HCT116 (cell line): ENCODE results near the gene CYP21A2. TPM values are rescaled to one million over a fixed set of nuclear protein-coding genes. Genes with fewer than 3 reads are reported as not detected.

Experiments
- ATAC-seq: fragments of 200-7000 bp; cut with Tn5 transposase; 2 replicates; pipeline ENCODE4 v1.9.1; 2020; ENCODE audit warnings: mild to moderate bottlenecking, moderate library complexity
- BruUV-seq: library from RNA; stranded (reverse); fragments of 400-500 nt; replicated peaks from 2 replicates; lab custom pipeline; 2021; lab: Mats Ljungman, UMichigan
- CTCF ChIA-PET: fragments of 300-600 bp; sonication (Branson Sonifier 250); formaldehyde crosslinking; loops from one replicate; lab custom pipeline; 2021; ENCODE audit warnings: antibody characterized with exemption; lab: Charles Lee
- POLR2A ChIA-PET: fragments of 300-600, 350-600 bp; sonication (Branson Sonifier 250); formaldehyde crosslinking; loops from one replicate; lab custom pipeline; 2021; ENCODE audit warnings: antibody characterized with exemption; lab: Charles Lee
- RAD21 ChIA-PET, 2 experiments: fragments of 300-600 bp; sonication (Branson Sonifier 250); formaldehyde crosslinking; loops; one replicate each; lab custom pipeline; 2023; ENCODE audit warnings: low total read pairs in 2 of 2; ENCODE audit not compliant: uncharacterized antibody in 2 of 2, unreplicated experiment in 2 of 2, low non-redundant PET in 1 of 2; lab: Charles Lee
- DNase-seq: peaks from one replicate; pipeline ENCODE4 v3.0.0-alpha.2; 2010; ENCODE audit warnings: low read depth, low spot score
- H2AFZ ChIP-seq: fragments of 200-600 bp; shearing (Covaris generic), sonication (generic); 2 replicates; pipeline ENCODE4 v1.6.1; 2017; ENCODE audit warnings: low read depth, mixed run types, mixed read lengths, antibody characterized with exemption, low read length; ENCODE audit not compliant: poor library complexity, severe bottlenecking
- H3K27ac ChIP-seq: 2 replicates; pipeline ENCODE4 v1.5.1; 2012; ENCODE audit warnings: low read depth, low read length
- H3K27me3 ChIP-seq: fragments of 200-600 bp; sonication (generic); 2 replicates; pipeline ENCODE4 v1.6.1; 2016; ENCODE audit warnings: mixed run types, low read length, mixed read lengths; ENCODE audit not compliant: insufficient read depth
- H3K36me3 ChIP-seq, 2 experiments: fragments of 200-500 bp in 1 of 2; fragments of 200-600 bp in 1 of 2; sonication (Bioruptor generic) in 1 of 2; sonication (generic) in 1 of 2; 2 replicates each; pipeline versions ENCODE4 v1.5.1 to v1.6.1; 2014 to 2016; ENCODE audit warnings: low read length in 2 of 2, inconsistent platforms in 1 of 2, mixed read lengths in 1 of 2, mixed run types in 1 of 2; ENCODE audit not compliant: insufficient read depth in 2 of 2, control insufficient read depth in 1 of 2
- H3K4me1 ChIP-seq, 2 experiments: fragments of 200-600 bp in 1 of 2; sonication (generic) in 1 of 2; 2 replicates each; pipeline versions ENCODE4 v1.5.1 to v1.6.1; 2012 to 2017; ENCODE audit warnings: low read length in 2 of 2, inconsistent platforms in 1 of 2, mild to moderate bottlenecking in 1 of 2, mixed read lengths in 1 of 2, mixed run types in 1 of 2, moderate library complexity in 1 of 2; ENCODE audit not compliant: insufficient read depth in 2 of 2, control insufficient read depth in 1 of 2
- H3K4me2 ChIP-seq: fragments of 200-600 bp; sonication (generic); 2 replicates; pipeline ENCODE4 v1.6.1; 2017; ENCODE audit warnings: mixed run types, low read length, mixed read lengths
- H3K4me3 ChIP-seq, 2 experiments: fragments of 200-600 bp in 1 of 2; sonication (generic) in 1 of 2; replicated peaks in 1 of 2; 2 replicates each; pipeline ENCODE4 v1.5.1; 2011 to 2016; ENCODE audit warnings: low read length in 2 of 2, control low read depth in 1 of 2, low read depth in 1 of 2, mild to moderate bottlenecking in 1 of 2, mixed read lengths in 1 of 2, mixed run types in 1 of 2
- H3K79me2 ChIP-seq: fragments of 200-600 bp; sonication (generic); 2 replicates; pipeline ENCODE4 v1.6.1; 2017; ENCODE audit warnings: mild to moderate bottlenecking, mixed run types, low read length, moderate library complexity, mixed read lengths; ENCODE audit not compliant: insufficient read depth
- H3K9ac ChIP-seq: fragments of 200-600 bp; sonication (generic); 2 replicates; pipeline ENCODE4 v1.6.1; 2016; ENCODE audit warnings: low read length, mixed read lengths
- H3K9me2 ChIP-seq: fragments of 200-600 bp; sonication (generic), shearing (Covaris generic); 2 replicates; pipeline ENCODE4 v1.6.1; 2017; ENCODE audit warnings: mixed run types, mild to moderate bottlenecking, moderate library complexity; ENCODE audit not compliant: insufficient read depth
- H3K9me3 ChIP-seq, 2 experiments: fragments of 200-500 bp in 1 of 2; fragments of 200-600 bp in 1 of 2; sonication (Bioruptor generic) in 1 of 2; sonication (generic) in 1 of 2; 2 replicates each; pipeline ENCODE4 v1.6.1; 2014 to 2017; ENCODE audit warnings: low read length in 2 of 2, mixed read lengths in 2 of 2, inconsistent platforms in 1 of 2, low read depth in 1 of 2, mild to moderate bottlenecking in 1 of 2, mixed run types in 1 of 2, moderate library complexity in 1 of 2; ENCODE audit not compliant: control insufficient read depth in 1 of 2, insufficient read depth in 1 of 2
- H4K20me1 ChIP-seq: fragments of 200-600 bp; sonication (generic), shearing (Covaris generic); 2 replicates; pipeline ENCODE4 v1.6.1; 2017; ENCODE audit warnings: mixed run types, mild to moderate bottlenecking, moderate library complexity; ENCODE audit not compliant: insufficient read depth
- CEBPB ChIP-seq: IDR thresholded peaks from 2 replicates; pipeline ENCODE4 v1.6.1; 2012; ENCODE audit warnings: low read depth
- ELF1 ChIP-seq: IDR thresholded peaks from 2 replicates; pipeline ENCODE4 v1.6.1; 2012; ENCODE audit warnings: low read depth, borderline replicate concordance
- EZH2 ChIP-seq: fragments of 200-600 bp; sonication (generic); IDR thresholded peaks from 2 replicates; pipeline ENCODE4 v1.6.1; 2017; ENCODE audit warnings: antibody characterized with exemption, mixed run types
- EZH2phosphoT487 ChIP-seq: fragments of 200-600 bp; IDR thresholded peaks from 2 replicates; pipeline ENCODE4 v1.6.1; 2018; ENCODE audit warnings: antibody characterized with exemption, borderline replicate concordance
- JUND ChIP-seq: IDR thresholded peaks from 2 replicates; pipeline ENCODE4 v1.6.1; 2012
- MAX ChIP-seq: IDR thresholded peaks from 2 replicates; pipeline ENCODE4 v1.6.1; 2012
- POLR2A ChIP-seq: IDR thresholded peaks from 2 replicates; pipeline ENCODE4 v1.7.0; 2011; ENCODE audit warnings: borderline replicate concordance; ENCODE audit not compliant: insufficient read depth, insufficient read length; ENCODE audit errors: extremely low read depth
- POLR2AphosphoS5 ChIP-seq: IDR thresholded peaks from 2 replicates; pipeline ENCODE4 v1.6.1; 2011; ENCODE audit warnings: mild to moderate bottlenecking, low read depth, low read length, moderate library complexity
- RAD21 ChIP-seq: IDR thresholded peaks from 2 replicates; pipeline ENCODE4 v1.6.1; 2012; ENCODE audit warnings: low read depth, mild to moderate bottlenecking
- YY1 ChIP-seq: IDR thresholded peaks from 2 replicates; pipeline ENCODE4 v1.6.1; 2011; ENCODE audit warnings: low read length, low read depth, moderate library complexity, mild to moderate bottlenecking; ENCODE audit not compliant: insufficient replicate concordance; ENCODE audit errors: extremely low read depth
- ZNF274 ChIP-seq: fragments of 200-500 bp; sonication (Bioruptor generic); IDR thresholded peaks from 2 replicates; pipeline ENCODE4 v1.6.1; 2014; ENCODE audit warnings: mild to moderate bottlenecking, low read depth, low read length, inconsistent platforms
- intact Hi-C: fragments of 100-400 bp; cut with micrococcal nuclease; formaldehyde crosslinking; loops from 2 replicates; pipeline ENCODE4 v1.10.0; 2022
- total RNA-seq: library from RNA; stranded (reverse); gene quantifications from one replicate; pipeline ENCODE4 v1.2.1, GENCODE V29; 2021; ENCODE audit not compliant: unreplicated experiment
- TF ChIP-seq, protein P1 (sequence below), 3 experiments: fragments of 200-600 bp in 1 of 3; sonication (generic) in 1 of 3; IDR thresholded peaks in 2 of 3; conservative IDR thresholded peaks in 1 of 3; 2 replicates each; pipeline ENCODE4 v1.5.1; 2012 to 2017; ENCODE audit warnings: low read depth in 2 of 3, low read length in 2 of 3, antibody characterized with exemption in 1 of 3, borderline replicate concordance in 1 of 3, control low read depth in 1 of 3, mild to moderate bottlenecking in 1 of 3, mixed read lengths in 1 of 3, mixed run types in 1 of 3, moderate library complexity in 1 of 3; ENCODE audit not compliant: insufficient read depth in 1 of 3
- TF ChIP-seq, protein P2 (sequence below): IDR thresholded peaks from 2 replicates; pipeline ENCODE4 v1.6.1; 2012

CYP21A2 gene
- total RNA-seq, 1 experiment from 2014 or later, result 1.4 TPM

- no peaks in the 10 kb centered on the region for H3K27me3 ChIP-seq
- no peaks in the 10 kb centered on the region for H4K20me1 ChIP-seq
- H3K4me1 ChIP-seq, result no peaks in the 10 kb centered on the region
- H3K36me3 ChIP-seq, result no peaks in the 10 kb centered on the region
- no peak overlapping the region for H3K4me3 ChIP-seq
- H3K9ac ChIP-seq, result no peak overlapping the region
- ATAC-seq (no peak), DNase-seq (no peak)
- ChIA-PET RAD21 (no interaction called here), CTCF (no interaction called here), POLR2A (no interaction called here)
- intact Hi-C loops, result no loop called here
- no peak overlapping the region for H2AFZ ChIP-seq
- H3K27ac ChIP-seq, result no peak overlapping the region
- TF ChIP-seq POLR2A, result no peak
- TF ChIP-seq MAX, result no peak
- TF ChIP-seq CEBPB, result no peak
- no peak for TF ChIP-seq POLR2AphosphoS5
- TF ChIP-seq YY1, result no peak
- no peak for TF ChIP-seq EZH2
- TF ChIP-seq, protein P1, sequence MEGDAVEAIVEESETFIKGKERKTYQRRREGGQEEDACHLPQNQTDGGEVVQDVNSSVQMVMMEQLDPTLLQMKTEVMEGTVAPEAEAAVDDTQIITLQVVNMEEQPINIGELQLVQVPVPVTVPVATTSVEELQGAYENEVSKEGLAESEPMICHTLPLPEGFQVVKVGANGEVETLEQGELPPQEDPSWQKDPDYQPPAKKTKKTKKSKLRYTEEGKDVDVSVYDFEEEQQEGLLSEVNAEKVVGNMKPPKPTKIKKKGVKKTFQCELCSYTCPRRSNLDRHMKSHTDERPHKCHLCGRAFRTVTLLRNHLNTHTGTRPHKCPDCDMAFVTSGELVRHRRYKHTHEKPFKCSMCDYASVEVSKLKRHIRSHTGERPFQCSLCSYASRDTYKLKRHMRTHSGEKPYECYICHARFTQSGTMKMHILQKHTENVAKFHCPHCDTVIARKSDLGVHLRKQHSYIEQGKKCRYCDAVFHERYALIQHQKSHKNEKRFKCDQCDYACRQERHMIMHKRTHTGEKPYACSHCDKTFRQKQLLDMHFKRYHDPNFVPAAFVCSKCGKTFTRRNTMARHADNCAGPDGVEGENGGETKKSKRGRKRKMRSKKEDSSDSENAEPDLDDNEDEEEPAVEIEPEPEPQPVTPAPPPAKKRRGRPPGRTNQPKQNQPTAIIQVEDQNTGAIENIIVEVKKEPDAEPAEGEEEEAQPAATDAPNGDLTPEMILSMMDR (IDR thresholded peaks at IDR 0.05 in 2 of 3, conservative IDR thresholded peaks at IDR 0.05 in 1 of 3; ENCODE audit: borderline replicate concordance in 1 of 3, insufficient read depth in 1 of 3, low read depth in 2 of 3, low read length in 2 of 3), result no peak
- no peak for TF ChIP-seq JUND
- no peak for TF ChIP-seq EZH2phosphoT487
- TF ChIP-seq RAD21, result no peak; the same call in 1 of the 2 replicates
- no peak for TF ChIP-seq ZNF274
- TF ChIP-seq, protein P2, sequence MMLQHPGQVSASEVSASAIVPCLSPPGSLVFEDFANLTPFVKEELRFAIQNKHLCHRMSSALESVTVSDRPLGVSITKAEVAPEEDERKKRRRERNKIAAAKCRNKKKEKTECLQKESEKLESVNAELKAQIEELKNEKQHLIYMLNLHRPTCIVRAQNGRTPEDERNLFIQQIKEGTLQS, result no peak
- TF ChIP-seq ELF1, result no peak
- no peak overlapping the region for H3K4me2 ChIP-seq
- no peaks in the 10 kb centered on the region for H3K79me2 ChIP-seq
- H3K9me3 ChIP-seq, result no peaks in the 10 kb centered on the region
- BruUV-seq, result no TSS peak
- H3K9me2 ChIP-seq, result no peaks in the 10 kb centered on the region
These were observed 22.9 kb downstream of the CYP21A2 start for GRCh38 chr6:32060966-32061655.
